HEK293 (cell line): ENCODE results near the gene MYO1D.

Experiments
- CTCF ChIA-PET: fragments of 350-600 bp; formaldehyde crosslinking; extraction: SDS; loops from one replicate; lab custom pipeline; 2021; ENCODE audit warnings: antibody characterized with exemption; lab: Yijun Ruan, JAX
- POLR2A ChIA-PET: fragments of 300-600 bp; formaldehyde crosslinking; extraction: SDS; loops from one replicate; lab custom pipeline; 2020; ENCODE audit warnings: antibody characterized with exemption, inconsistent platforms; lab: Yijun Ruan, JAX
- H3K27ac ChIP-seq: fragments of 200-500 bp; sonication (Bioruptor generic); 2 replicates; pipeline ENCODE4 v1.5.1; 2014; ENCODE audit warnings: low read depth, low read length, control low read depth, inconsistent platforms; ENCODE audit errors: extremely low read depth
- H3K36me3 ChIP-seq, 2 experiments: fragments of 200-500 bp in 1 of 2; sonication (Bioruptor generic) in 1 of 2; 1 replicate in 1 of 2; 2 replicates in 1 of 2; pipeline ENCODE4 v1.5.1; 2014 to 2017; ENCODE audit warnings: inconsistent platforms in 2 of 2, low read length in 2 of 2; ENCODE audit not compliant: control insufficient read depth in 2 of 2, insufficient read depth in 1 of 2
- H3K4me1 ChIP-seq: fragments of 200-500 bp; sonication (Bioruptor generic); 2 replicates; pipeline ENCODE4 v1.5.1; 2014; ENCODE audit warnings: mild to moderate bottlenecking, low read length, inconsistent platforms; ENCODE audit not compliant: control insufficient read depth, insufficient read depth
- H3K4me3 ChIP-seq: 2 replicates; pipeline ENCODE4 v1.5.1; 2011; ENCODE audit warnings: low read depth, mild to moderate bottlenecking, control low read depth, low read length, moderate library complexity
- H3K9me3 ChIP-seq: fragments of 200-500 bp; sonication (Bioruptor generic); 2 replicates; pipeline ENCODE4 v1.5.1; 2014; ENCODE audit warnings: low read depth, low read length, inconsistent platforms; ENCODE audit not compliant: control insufficient read depth, insufficient read depth
- EGR2 ChIP-seq: fragments of 450-650 bp; formaldehyde crosslinking; IDR thresholded peaks from 2 replicates; pipeline ENCODE4 v1.5.1; 2016; ENCODE audit warnings: low read depth, missing biosample characterization, missing genetic modification characterization
- HOXC10 ChIP-seq: sonication (generic); formaldehyde crosslinking; IDR thresholded peaks from 2 replicates; pipeline ENCODE4 v1.8.1; 2023; ENCODE audit warnings: mild to moderate bottlenecking, missing genetic modification reagents
- KLF9 ChIP-seq: fragments of 450-650 bp; formaldehyde crosslinking; IDR thresholded peaks from 2 replicates; pipeline ENCODE4 v1.5.1; 2016; ENCODE audit warnings: missing biosample characterization, missing genetic modification characterization, low read depth
- SP7 ChIP-seq: fragments of 450-650 bp; formaldehyde crosslinking; IDR thresholded peaks from 2 replicates; pipeline ENCODE4 v1.5.1; 2016; ENCODE audit warnings: missing biosample characterization, missing genetic modification characterization
- WT1 ChIP-seq: fragments of 450-650 bp; formaldehyde crosslinking; IDR thresholded peaks from 2 replicates; pipeline ENCODE4 v1.5.1; 2016; ENCODE audit warnings: missing biosample characterization, missing genetic modification characterization
- ZIC2 ChIP-seq: fragments of 450-650 bp; formaldehyde crosslinking; IDR thresholded peaks from 2 replicates; pipeline ENCODE4 v1.5.1; 2016; ENCODE audit warnings: missing biosample characterization, missing genetic modification characterization
- ZNF121 ChIP-seq: fragments of 450-650 bp; formaldehyde crosslinking; IDR thresholded peaks from 2 replicates; pipeline ENCODE4 v1.5.1; 2016; ENCODE audit warnings: missing biosample characterization, missing genetic modification characterization
- ZNF239 ChIP-seq: fragments of 450-650 bp; formaldehyde crosslinking; IDR thresholded peaks from 2 replicates; pipeline ENCODE4 v1.5.1; 2016; ENCODE audit warnings: missing biosample characterization, missing genetic modification characterization
- ZNF433 ChIP-seq: fragments of 450-650 bp; formaldehyde crosslinking; IDR thresholded peaks from 2 replicates; pipeline ENCODE4 v1.5.1; 2016; ENCODE audit warnings: missing biosample characterization, missing genetic modification characterization, low read depth
- ZNF549 ChIP-seq: fragments of 450-650 bp; IDR thresholded peaks from 2 replicates; pipeline ENCODE4 v1.5.1; 2018; ENCODE audit warnings: missing biosample characterization, missing genetic modification characterization, mild to moderate bottlenecking, inconsistent platforms, moderate library complexity
- ZNF645 ChIP-seq: fragments of 450-650 bp; formaldehyde crosslinking; IDR thresholded peaks from 2 replicates; pipeline ENCODE4; 2016; ENCODE audit warnings: missing biosample characterization, missing genetic modification characterization
- ZNF654 ChIP-seq: fragments of 450-650 bp; formaldehyde crosslinking; IDR thresholded peaks from 2 replicates; pipeline ENCODE4 v1.5.1; 2016; ENCODE audit warnings: low read depth, missing biosample characterization, missing genetic modification characterization
- ZNF670 ChIP-seq: fragments of 450-650 bp; formaldehyde crosslinking; IDR thresholded peaks from 2 replicates; pipeline ENCODE4 v1.5.1; 2016; ENCODE audit warnings: missing biosample characterization, missing genetic modification characterization, low read depth
- ZNF677 ChIP-seq: fragments of 450-650 bp; IDR thresholded peaks from 2 replicates; pipeline ENCODE4 v1.5.0; 2018; ENCODE audit warnings: missing biosample characterization, mild to moderate bottlenecking, missing genetic modification characterization, moderate library complexity
- ZNF777 ChIP-seq: fragments of 450-650 bp; formaldehyde crosslinking; IDR thresholded peaks from 2 replicates; pipeline ENCODE4 v1.5.1; 2017; ENCODE audit warnings: missing biosample characterization, missing genetic modification characterization, borderline replicate concordance
- ZNF785 ChIP-seq: fragments of 450-650 bp; formaldehyde crosslinking; IDR thresholded peaks from 2 replicates; pipeline ENCODE4 v1.5.1; 2016; ENCODE audit warnings: missing biosample characterization, missing genetic modification characterization
- ZXDB ChIP-seq: fragments of 450-650 bp; formaldehyde crosslinking; IDR thresholded peaks from 2 replicates; pipeline ENCODE4 v1.5.1; 2016; ENCODE audit warnings: missing biosample characterization, missing genetic modification characterization
- TF ChIP-seq, protein P1 (sequence below): IDR thresholded peaks from 2 replicates; pipeline ENCODE4 v1.6.1; 2011; ENCODE audit warnings: mild to moderate bottlenecking, low read depth, low read length, borderline replicate concordance
- TF ChIP-seq, protein P2 (sequence below): fragments of 450-650 bp; formaldehyde crosslinking; IDR thresholded peaks from 2 replicates; pipeline ENCODE4 v1.5.1; 2016; ENCODE audit warnings: missing biosample characterization, missing genetic modification characterization
- TF ChIP-seq, protein P3 (sequence below): fragments of 450-650 bp; formaldehyde crosslinking; IDR thresholded peaks from 2 replicates; pipeline ENCODE4 v1.5.1; 2016; ENCODE audit warnings: missing biosample characterization, missing genetic modification characterization, borderline replicate concordance

The MYO1D gene

DNA sequence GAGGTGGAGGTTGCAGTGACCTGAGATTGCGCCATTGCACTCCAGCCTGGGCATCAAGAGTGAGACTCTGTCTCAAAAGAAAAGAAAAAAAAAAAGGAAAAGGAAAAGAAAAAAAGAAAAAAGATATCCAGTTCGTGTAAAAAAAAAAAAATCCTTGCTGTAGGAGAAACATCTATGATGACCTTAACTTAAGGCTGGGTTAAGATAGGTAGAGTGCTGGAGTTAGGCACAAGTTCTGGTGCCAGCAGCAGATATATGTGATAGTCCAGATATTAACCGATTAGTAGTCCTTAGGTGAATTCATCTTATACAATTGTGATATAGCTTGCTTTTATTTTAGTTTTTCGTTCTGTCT lies 415.4 kb downstream of the MYO1D start:
- Histone ChIP-seq H3K27ac (no peak overlapping the region), H3K9me3 (no peaks in the 10 kb centered on the region), H3K4me3 (no peak overlapping the region), H3K4me1 (no peaks in the 10 kb centered on the region), H3K36me3 (peaks cover 87 to 92% of the 10 kb centered on the region in 2 experiments)
- POLR2A ChIA-PET, result no interaction called here
- CTCF ChIA-PET, result interaction anchor here (0.6 to 8.6 kb wide), 53 partner anchors 8 to 738 kb away, joined by 3 to 198 read pairs (median 4); partner anchors contain the start of gene PSMD11
- no peak for TF ChIP-seq ZNF670 (tag by site-specific recombination)
- no peak for TF ChIP-seq ZNF433
- TF ChIP-seq, protein P1, sequence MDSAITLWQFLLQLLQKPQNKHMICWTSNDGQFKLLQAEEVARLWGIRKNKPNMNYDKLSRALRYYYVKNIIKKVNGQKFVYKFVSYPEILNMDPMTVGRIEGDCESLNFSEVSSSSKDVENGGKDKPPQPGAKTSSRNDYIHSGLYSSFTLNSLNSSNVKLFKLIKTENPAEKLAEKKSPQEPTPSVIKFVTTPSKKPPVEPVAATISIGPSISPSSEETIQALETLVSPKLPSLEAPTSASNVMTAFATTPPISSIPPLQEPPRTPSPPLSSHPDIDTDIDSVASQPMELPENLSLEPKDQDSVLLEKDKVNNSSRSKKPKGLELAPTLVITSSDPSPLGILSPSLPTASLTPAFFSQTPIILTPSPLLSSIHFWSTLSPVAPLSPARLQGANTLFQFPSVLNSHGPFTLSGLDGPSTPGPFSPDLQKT, result no peak
- TF ChIP-seq SP7 (tag by site-specific recombination), result no peak
- TF ChIP-seq ZNF777 (tag by site-specific recombination), result no peak
- no peak for TF ChIP-seq ZNF785
- TF ChIP-seq, protein P2, sequence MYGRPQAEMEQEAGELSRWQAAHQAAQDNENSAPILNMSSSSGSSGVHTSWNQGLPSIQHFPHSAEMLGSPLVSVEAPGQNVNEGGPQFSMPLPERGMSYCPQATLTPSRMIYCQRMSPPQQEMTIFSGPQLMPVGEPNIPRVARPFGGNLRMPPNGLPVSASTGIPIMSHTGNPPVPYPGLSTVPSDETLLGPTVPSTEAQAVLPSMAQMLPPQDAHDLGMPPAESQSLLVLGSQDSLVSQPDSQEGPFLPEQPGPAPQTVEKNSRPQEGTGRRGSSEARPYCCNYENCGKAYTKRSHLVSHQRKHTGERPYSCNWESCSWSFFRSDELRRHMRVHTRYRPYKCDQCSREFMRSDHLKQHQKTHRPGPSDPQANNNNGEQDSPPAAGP (tag by site-specific recombination), result no peak
- TF ChIP-seq WT1 (tag by site-specific recombination), result no peak

- no peak for TF ChIP-seq ZXDB (tag by site-specific recombination)
- TF ChIP-seq ZNF677, result no peak
- TF ChIP-seq ZNF239 (tag by site-specific recombination), result no peak
- peak; percentile 91 for TF ChIP-seq ZNF121
- TF ChIP-seq ZNF645 (tag by site-specific recombination), result no peak
- TF ChIP-seq, all 188 proteins: peak for 1
- Histone ChIP-seq H3K27ac (no peak overlapping the region; the same call in 1 of the 2 replicates), H3K4me1 (no peaks in the 10 kb centered on the region), H3K4me3 (no peak overlapping the region), H3K9me3 (no peaks in the 10 kb centered on the region), H3K36me3 (peaks cover 84 to 93% of the 10 kb centered on the region in 2 experiments)
- ChIA-PET POLR2A (interaction anchor here (1.6 kb wide), 1 partner anchor 16 kb away, joined by 4 read pairs; the partner anchor contains the start of gene PSMD11), CTCF (interaction anchor here (0.6 to 8.6 kb wide), 4 partner anchors 8 to 320 kb away, joined by 3 to 198 read pairs (median 38); partner anchors contain the start of gene PSMD11)
These were observed 416.9 kb downstream of the MYO1D start for GRCh38 chr17:32460054-32460453.

GRCh38 chr17:32458371-32458770 lies 418.6 kb downstream of the MYO1D start:
- ChIA-PET CTCF (interaction anchor here (0.7 to 8.6 kb wide), 3 partner anchors 11 to 411 kb away, joined by 3 to 198 read pairs (median 3); partner anchors contain the start of gene PSMD11), POLR2A (no interaction called here)
- Histone ChIP-seq H3K4me3 (no peak overlapping the region), H3K9me3 (no peaks in the 10 kb centered on the region), H3K4me1 (no peaks in the 10 kb centered on the region), H3K27ac (no peak overlapping the region), H3K36me3 (peaks cover 87 to 88% of the 10 kb centered on the region in 2 experiments)
- TF ChIP-seq HOXC10, result no peak
- no peak for TF ChIP-seq ZIC2 (tag by site-specific recombination)
- no peak for TF ChIP-seq ZNF654 (tag by site-specific recombination)
- TF ChIP-seq KLF9 (tag by site-specific recombination), result no peak
- no peak for TF ChIP-seq ZNF549 (tag by site-specific recombination)
- TF ChIP-seq, protein P3, sequence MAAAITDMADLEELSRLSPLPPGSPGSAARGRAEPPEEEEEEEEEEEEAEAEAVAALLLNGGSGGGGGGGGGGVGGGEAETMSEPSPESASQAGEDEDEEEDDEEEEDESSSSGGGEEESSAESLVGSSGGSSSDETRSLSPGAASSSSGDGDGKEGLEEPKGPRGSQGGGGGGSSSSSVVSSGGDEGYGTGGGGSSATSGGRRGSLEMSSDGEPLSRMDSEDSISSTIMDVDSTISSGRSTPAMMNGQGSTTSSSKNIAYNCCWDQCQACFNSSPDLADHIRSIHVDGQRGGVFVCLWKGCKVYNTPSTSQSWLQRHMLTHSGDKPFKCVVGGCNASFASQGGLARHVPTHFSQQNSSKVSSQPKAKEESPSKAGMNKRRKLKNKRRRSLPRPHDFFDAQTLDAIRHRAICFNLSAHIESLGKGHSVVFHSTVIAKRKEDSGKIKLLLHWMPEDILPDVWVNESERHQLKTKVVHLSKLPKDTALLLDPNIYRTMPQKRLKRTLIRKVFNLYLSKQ, result no peak
- TF ChIP-seq EGR2 (tag by site-specific recombination), result no peak
- no peak for TF ChIP-seq ZNF121
